WTC11 (cell line): ENCODE results near the gene LMTK2. TPM values are rescaled to one million over a fixed set of nuclear protein-coding genes. Genes with fewer than 3 reads are reported as not detected.

ENCODE experiments used
- ATAC-seq: fragments of 200-7000 bp; cut with Tn5 transposase; 2 replicates; pipeline ENCODE4 v1.10.0; 2021; ENCODE audit warnings: mild to moderate bottlenecking, moderate library complexity
- CTCF ChIA-PET: fragments of 300-600 bp; sonication (Branson Sonifier 250); formaldehyde crosslinking; loops from one replicate; lab custom pipeline; 2021; ENCODE audit warnings: antibody characterized with exemption; lab: Charles Lee
- POLR2A ChIA-PET: fragments of 350-600 bp; sonication (Branson Sonifier 250); formaldehyde crosslinking; loops from one replicate; lab custom pipeline; 2021; ENCODE audit warnings: antibody characterized with exemption; lab: Charles Lee
- DNase-seq: peaks from one replicate; pipeline ENCODE4 v3.0.0; 2021; ENCODE audit warnings: low spot score
- H3K27ac Mint-ChIP-seq: 2 replicates; pipeline ENCODE4 v1.8.0; 2021; ENCODE audit warnings: mixed read lengths
- H3K27me3 Mint-ChIP-seq: 2 replicates; pipeline ENCODE4 v1.8.0; 2021; ENCODE audit warnings: low read depth, mild to moderate bottlenecking, moderate library complexity, mixed read lengths
- H3K36me3 Mint-ChIP-seq: 2 replicates; pipeline ENCODE4 v1.8.0; 2021; ENCODE audit warnings: mixed read lengths
- H3K4me1 Mint-ChIP-seq: 2 replicates; pipeline ENCODE4 v1.8.0; 2022; ENCODE audit warnings: mixed read lengths
- H3K4me3 Mint-ChIP-seq: 2 replicates; pipeline ENCODE4 v1.8.0; 2021; ENCODE audit warnings: mild to moderate bottlenecking, moderate library complexity, mixed read lengths
- H3K9me3 Mint-ChIP-seq: 2 replicates; pipeline ENCODE4 v1.8.0; 2021; ENCODE audit warnings: mixed read lengths
- ATF1 ChIP-seq: sonication (generic); formaldehyde crosslinking; IDR thresholded peaks from 2 replicates; pipeline ENCODE4 v1.8.1; 2023; ENCODE audit warnings: mild to moderate bottlenecking, moderate library complexity, missing genetic modification reagents
- CBFB ChIP-seq: sonication (generic); formaldehyde crosslinking; IDR thresholded peaks from 2 replicates; pipeline ENCODE4 v1.8.1; 2022; ENCODE audit warnings: mild to moderate bottlenecking, low read depth, missing genetic modification reagents
- ELF4 ChIP-seq: sonication (generic); formaldehyde crosslinking; IDR thresholded peaks from 2 replicates; pipeline ENCODE4 v1.8.1; 2022; ENCODE audit warnings: low read depth, mild to moderate bottlenecking, moderate library complexity, missing genetic modification reagents
- IRF2 ChIP-seq: sonication (generic); formaldehyde crosslinking; IDR thresholded peaks from 2 replicates; pipeline ENCODE4 v1.8.0; 2022; ENCODE audit warnings: low read depth, missing genetic modification reagents, borderline replicate concordance
- JAZF1 ChIP-seq: fragments of 250-450 bp; sonication (Bioruptor Pico); IDR thresholded peaks from 2 replicates; pipeline ENCODE4 v1.9.0; 2021; ENCODE audit warnings: moderate library complexity, mild to moderate bottlenecking, inconsistent platforms
- NFATC4 ChIP-seq: fragments of 250-450 bp; sonication (Bioruptor Pico); IDR thresholded peaks from 2 replicates; pipeline ENCODE4 v1.9.0; 2021; ENCODE audit warnings: mild to moderate bottlenecking
- SMAD3 ChIP-seq: sonication (generic); formaldehyde crosslinking; IDR thresholded peaks from 2 replicates; pipeline ENCODE4 v1.8.0; 2022; ENCODE audit warnings: missing genetic modification reagents, mild to moderate bottlenecking, borderline replicate concordance
- ZNF219 ChIP-seq: sonication (generic); formaldehyde crosslinking; IDR thresholded peaks from 2 replicates; pipeline ENCODE4 v1.8.0; 2023; ENCODE audit warnings: missing genetic modification reagents, mild to moderate bottlenecking, borderline replicate concordance
- ZNF423 ChIP-seq: fragments of 250-450 bp; sonication (Bioruptor Pico); IDR thresholded peaks from 2 replicates; pipeline ENCODE4 v2.1.2; 2022; ENCODE audit warnings: mild to moderate bottlenecking, moderate library complexity
- total RNA-seq: library from RNA; stranded (reverse); gene quantifications from 3 replicates; pipeline ENCODE4 v1.2.3, GENCODE V29; 2021
- TF ChIP-seq, protein P1 (sequence below): fragments of 250-450 bp; sonication (Bioruptor Pico); IDR thresholded peaks from 2 replicates; pipeline ENCODE4 v1.9.0; 2021; ENCODE audit warnings: mild to moderate bottlenecking, borderline replicate concordance
- TF ChIP-seq, protein P2 (sequence below): sonication (generic); formaldehyde crosslinking; IDR thresholded peaks from 2 replicates; pipeline ENCODE4 v1.8.1; 2022; ENCODE audit warnings: mild to moderate bottlenecking, missing genetic modification reagents, moderate library complexity, borderline replicate concordance
- TF ChIP-seq, protein P3 (sequence below): fragments of 250-450 bp; sonication (Bioruptor Pico); IDR thresholded peaks from 2 replicates; pipeline ENCODE4 v1.9.0; 2021; ENCODE audit warnings: mild to moderate bottlenecking
- TF ChIP-seq, protein P4 (sequence below): sonication (generic); formaldehyde crosslinking; IDR thresholded peaks from 2 replicates; pipeline ENCODE4 v1.8.1; 2023; ENCODE audit warnings: mild to moderate bottlenecking, missing genetic modification reagents, moderate library complexity
- TF ChIP-seq, protein P5 (sequence below): fragments of 250-450 bp; sonication (Bioruptor Pico); IDR thresholded peaks from 2 replicates; pipeline ENCODE4 v1.9.0; 2021; ENCODE audit warnings: mild to moderate bottlenecking
- TF ChIP-seq, protein P6 (sequence below): sonication (generic); formaldehyde crosslinking; IDR thresholded peaks from 2 replicates; pipeline ENCODE4 v1.8.1; 2022; ENCODE audit warnings: low read depth, mild to moderate bottlenecking, moderate library complexity, missing genetic modification reagents, borderline replicate concordance
- TF ChIP-seq, protein P7 (sequence below): sonication (generic); formaldehyde crosslinking; IDR thresholded peaks from 2 replicates; pipeline ENCODE4 v1.8.1; 2022; ENCODE audit warnings: mild to moderate bottlenecking, moderate library complexity, missing genetic modification reagents
- TF ChIP-seq, protein P8 (sequence below): sonication (generic); formaldehyde crosslinking; IDR thresholded peaks from 2 replicates; pipeline ENCODE4 v1.8.0; 2023; ENCODE audit warnings: missing genetic modification reagents
- TF ChIP-seq, protein P9 (sequence below): fragments of 250-450 bp; sonication (Bioruptor Pico); IDR thresholded peaks from 2 replicates; pipeline ENCODE4 v1.8.0; 2021; ENCODE audit warnings: mild to moderate bottlenecking

Gene LMTK2
- total RNA-seq, 1 experiment from 2014 or later, result 24.3 TPM

DNA sequence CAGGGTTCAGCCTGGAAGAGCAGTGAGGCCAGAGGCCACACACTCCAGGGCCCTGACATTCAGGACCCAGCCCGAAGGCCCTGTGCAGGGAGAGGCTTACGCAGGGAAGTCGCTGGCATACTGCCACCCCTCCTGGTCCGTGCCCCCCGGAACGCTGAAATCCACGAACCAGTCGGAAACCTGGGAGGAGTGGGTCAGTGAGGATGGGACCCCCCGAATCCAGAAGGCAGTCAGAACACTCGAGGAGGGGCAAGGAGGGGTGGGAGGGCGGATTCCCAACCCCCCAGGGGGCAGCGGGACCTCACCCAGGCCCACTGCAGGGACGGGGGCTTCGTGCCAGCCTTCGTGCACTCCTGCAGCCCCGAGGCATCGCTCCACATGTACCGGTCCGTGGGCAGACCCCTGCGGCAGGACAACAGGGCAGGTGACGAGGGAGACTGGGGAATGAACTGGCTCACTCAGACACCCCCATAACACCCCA, 118.1 kb downstream of the LMTK2 start:
- no peak for DNase-seq
- Mint-ChIP-seq H3K27me3 (no peaks in the 10 kb centered on the region), H3K27ac (no peak overlapping the region), H3K4me3 (no peak overlapping the region), H3K36me3 (no peaks in the 10 kb centered on the region), H3K4me1 (no peaks in the 10 kb centered on the region), H3K9me3 (no peaks in the 10 kb centered on the region)
- CTCF ChIA-PET, result no interaction called here
- POLR2A ChIA-PET, result no interaction called here
- ATAC-seq, result no peak
- TF ChIP-seq, protein P1, sequence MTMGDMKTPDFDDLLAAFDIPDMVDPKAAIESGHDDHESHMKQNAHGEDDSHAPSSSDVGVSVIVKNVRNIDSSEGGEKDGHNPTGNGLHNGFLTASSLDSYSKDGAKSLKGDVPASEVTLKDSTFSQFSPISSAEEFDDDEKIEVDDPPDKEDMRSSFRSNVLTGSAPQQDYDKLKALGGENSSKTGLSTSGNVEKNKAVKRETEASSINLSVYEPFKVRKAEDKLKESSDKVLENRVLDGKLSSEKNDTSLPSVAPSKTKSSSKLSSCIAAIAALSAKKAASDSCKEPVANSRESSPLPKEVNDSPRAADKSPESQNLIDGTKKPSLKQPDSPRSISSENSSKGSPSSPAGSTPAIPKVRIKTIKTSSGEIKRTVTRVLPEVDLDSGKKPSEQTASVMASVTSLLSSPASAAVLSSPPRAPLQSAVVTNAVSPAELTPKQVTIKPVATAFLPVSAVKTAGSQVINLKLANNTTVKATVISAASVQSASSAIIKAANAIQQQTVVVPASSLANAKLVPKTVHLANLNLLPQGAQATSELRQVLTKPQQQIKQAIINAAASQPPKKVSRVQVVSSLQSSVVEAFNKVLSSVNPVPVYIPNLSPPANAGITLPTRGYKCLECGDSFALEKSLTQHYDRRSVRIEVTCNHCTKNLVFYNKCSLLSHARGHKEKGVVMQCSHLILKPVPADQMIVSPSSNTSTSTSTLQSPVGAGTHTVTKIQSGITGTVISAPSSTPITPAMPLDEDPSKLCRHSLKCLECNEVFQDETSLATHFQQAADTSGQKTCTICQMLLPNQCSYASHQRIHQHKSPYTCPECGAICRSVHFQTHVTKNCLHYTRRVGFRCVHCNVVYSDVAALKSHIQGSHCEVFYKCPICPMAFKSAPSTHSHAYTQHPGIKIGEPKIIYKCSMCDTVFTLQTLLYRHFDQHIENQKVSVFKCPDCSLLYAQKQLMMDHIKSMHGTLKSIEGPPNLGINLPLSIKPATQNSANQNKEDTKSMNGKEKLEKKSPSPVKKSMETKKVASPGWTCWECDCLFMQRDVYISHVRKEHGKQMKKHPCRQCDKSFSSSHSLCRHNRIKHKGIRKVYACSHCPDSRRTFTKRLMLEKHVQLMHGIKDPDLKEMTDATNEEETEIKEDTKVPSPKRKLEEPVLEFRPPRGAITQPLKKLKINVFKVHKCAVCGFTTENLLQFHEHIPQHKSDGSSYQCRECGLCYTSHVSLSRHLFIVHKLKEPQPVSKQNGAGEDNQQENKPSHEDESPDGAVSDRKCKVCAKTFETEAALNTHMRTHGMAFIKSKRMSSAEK (CRISPR knock-in tag), result no peak
- TF ChIP-seq, protein P2, sequence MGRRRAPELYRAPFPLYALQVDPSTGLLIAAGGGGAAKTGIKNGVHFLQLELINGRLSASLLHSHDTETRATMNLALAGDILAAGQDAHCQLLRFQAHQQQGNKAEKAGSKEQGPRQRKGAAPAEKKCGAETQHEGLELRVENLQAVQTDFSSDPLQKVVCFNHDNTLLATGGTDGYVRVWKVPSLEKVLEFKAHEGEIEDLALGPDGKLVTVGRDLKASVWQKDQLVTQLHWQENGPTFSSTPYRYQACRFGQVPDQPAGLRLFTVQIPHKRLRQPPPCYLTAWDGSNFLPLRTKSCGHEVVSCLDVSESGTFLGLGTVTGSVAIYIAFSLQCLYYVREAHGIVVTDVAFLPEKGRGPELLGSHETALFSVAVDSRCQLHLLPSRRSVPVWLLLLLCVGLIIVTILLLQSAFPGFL (CRISPR knock-in tag), result no peak
- TF ChIP-seq, protein P3, sequence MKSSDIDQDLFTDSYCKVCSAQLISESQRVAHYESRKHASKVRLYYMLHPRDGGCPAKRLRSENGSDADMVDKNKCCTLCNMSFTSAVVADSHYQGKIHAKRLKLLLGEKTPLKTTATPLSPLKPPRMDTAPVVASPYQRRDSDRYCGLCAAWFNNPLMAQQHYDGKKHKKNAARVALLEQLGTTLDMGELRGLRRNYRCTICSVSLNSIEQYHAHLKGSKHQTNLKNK (CRISPR knock-in tag), result no peak
- TF ChIP-seq ELF4 (CRISPR knock-in tag) (no peak), NFATC4 (CRISPR knock-in tag) (no peak), SMAD3 (no peak), CBFB (CRISPR knock-in tag) (no peak), ZNF219 (no peak), ATF1 (CRISPR knock-in tag) (no peak), IRF2 (CRISPR knock-in tag) (no peak), JAZF1 (CRISPR knock-in tag) (no peak), ZNF423 (no peak)
- TF ChIP-seq, protein P4, sequence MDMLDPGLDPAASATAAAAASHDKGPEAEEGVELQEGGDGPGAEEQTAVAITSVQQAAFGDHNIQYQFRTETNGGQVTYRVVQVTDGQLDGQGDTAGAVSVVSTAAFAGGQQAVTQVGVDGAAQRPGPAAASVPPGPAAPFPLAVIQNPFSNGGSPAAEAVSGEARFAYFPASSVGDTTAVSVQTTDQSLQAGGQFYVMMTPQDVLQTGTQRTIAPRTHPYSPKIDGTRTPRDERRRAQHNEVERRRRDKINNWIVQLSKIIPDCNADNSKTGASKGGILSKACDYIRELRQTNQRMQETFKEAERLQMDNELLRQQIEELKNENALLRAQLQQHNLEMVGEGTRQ (CRISPR knock-in tag), result no peak
- TF ChIP-seq, protein P5, sequence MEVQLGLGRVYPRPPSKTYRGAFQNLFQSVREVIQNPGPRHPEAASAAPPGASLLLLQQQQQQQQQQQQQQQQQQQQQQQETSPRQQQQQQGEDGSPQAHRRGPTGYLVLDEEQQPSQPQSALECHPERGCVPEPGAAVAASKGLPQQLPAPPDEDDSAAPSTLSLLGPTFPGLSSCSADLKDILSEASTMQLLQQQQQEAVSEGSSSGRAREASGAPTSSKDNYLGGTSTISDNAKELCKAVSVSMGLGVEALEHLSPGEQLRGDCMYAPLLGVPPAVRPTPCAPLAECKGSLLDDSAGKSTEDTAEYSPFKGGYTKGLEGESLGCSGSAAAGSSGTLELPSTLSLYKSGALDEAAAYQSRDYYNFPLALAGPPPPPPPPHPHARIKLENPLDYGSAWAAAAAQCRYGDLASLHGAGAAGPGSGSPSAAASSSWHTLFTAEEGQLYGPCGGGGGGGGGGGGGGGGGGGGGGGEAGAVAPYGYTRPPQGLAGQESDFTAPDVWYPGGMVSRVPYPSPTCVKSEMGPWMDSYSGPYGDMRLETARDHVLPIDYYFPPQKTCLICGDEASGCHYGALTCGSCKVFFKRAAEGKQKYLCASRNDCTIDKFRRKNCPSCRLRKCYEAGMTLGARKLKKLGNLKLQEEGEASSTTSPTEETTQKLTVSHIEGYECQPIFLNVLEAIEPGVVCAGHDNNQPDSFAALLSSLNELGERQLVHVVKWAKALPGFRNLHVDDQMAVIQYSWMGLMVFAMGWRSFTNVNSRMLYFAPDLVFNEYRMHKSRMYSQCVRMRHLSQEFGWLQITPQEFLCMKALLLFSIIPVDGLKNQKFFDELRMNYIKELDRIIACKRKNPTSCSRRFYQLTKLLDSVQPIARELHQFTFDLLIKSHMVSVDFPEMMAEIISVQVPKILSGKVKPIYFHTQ (CRISPR knock-in tag), result no peak
- TF ChIP-seq, protein P6, sequence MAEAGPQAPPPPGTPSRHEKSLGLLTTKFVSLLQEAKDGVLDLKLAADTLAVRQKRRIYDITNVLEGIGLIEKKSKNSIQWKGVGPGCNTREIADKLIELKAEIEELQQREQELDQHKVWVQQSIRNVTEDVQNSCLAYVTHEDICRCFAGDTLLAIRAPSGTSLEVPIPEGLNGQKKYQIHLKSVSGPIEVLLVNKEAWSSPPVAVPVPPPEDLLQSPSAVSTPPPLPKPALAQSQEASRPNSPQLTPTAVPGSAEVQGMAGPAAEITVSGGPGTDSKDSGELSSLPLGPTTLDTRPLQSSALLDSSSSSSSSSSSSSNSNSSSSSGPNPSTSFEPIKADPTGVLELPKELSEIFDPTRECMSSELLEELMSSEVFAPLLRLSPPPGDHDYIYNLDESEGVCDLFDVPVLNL (CRISPR knock-in tag), result no peak
- TF ChIP-seq, protein P7, sequence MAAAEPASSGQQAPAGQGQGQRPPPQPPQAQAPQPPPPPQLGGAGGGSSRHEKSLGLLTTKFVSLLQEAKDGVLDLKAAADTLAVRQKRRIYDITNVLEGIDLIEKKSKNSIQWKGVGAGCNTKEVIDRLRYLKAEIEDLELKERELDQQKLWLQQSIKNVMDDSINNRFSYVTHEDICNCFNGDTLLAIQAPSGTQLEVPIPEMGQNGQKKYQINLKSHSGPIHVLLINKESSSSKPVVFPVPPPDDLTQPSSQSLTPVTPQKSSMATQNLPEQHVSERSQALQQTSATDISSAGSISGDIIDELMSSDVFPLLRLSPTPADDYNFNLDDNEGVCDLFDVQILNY (CRISPR knock-in tag), result no peak
- TF ChIP-seq, protein P8, sequence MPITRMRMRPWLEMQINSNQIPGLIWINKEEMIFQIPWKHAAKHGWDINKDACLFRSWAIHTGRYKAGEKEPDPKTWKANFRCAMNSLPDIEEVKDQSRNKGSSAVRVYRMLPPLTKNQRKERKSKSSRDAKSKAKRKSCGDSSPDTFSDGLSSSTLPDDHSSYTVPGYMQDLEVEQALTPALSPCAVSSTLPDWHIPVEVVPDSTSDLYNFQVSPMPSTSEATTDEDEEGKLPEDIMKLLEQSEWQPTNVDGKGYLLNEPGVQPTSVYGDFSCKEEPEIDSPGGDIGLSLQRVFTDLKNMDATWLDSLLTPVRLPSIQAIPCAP, result no peak
- TF ChIP-seq, protein P9, sequence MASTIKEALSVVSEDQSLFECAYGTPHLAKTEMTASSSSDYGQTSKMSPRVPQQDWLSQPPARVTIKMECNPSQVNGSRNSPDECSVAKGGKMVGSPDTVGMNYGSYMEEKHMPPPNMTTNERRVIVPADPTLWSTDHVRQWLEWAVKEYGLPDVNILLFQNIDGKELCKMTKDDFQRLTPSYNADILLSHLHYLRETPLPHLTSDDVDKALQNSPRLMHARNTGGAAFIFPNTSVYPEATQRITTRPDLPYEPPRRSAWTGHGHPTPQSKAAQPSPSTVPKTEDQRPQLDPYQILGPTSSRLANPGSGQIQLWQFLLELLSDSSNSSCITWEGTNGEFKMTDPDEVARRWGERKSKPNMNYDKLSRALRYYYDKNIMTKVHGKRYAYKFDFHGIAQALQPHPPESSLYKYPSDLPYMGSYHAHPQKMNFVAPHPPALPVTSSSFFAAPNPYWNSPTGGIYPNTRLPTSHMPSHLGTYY (CRISPR knock-in tag), result no peak
- TF ChIP-seq, all 79 proteins: peak for 0
